Mesendoderm (in vitro differentiated cells): ENCODE measurements around the gene ARID1B.
"Not testable (repeated sequence)": the region's sequence is repeated elsewhere in the genome, so short reads cannot be mapped to it uniquely, and the experiment has no call there.

Source experiments
- DNase-seq: peaks from one replicate; pipeline ENCODE4 v3.0.0; 2013
- H2AK5ac ChIP-seq: 2 replicates; pipeline ENCODE4 v1.6.1; 2013; ENCODE audit warnings: low read length, inconsistent platforms
- H2BK120ac ChIP-seq: 2 replicates; pipeline ENCODE4 v1.6.1; 2013; ENCODE audit warnings: low read depth, mild to moderate bottlenecking, low read length, moderate library complexity, mixed read lengths
- H2BK15ac ChIP-seq: replicated peaks from 2 replicates; pipeline ENCODE4 v1.6.1; 2013; ENCODE audit warnings: low read depth, mild to moderate bottlenecking, moderate library complexity
- H2BK5ac ChIP-seq: 2 replicates; pipeline ENCODE4 v1.6.1; 2013; ENCODE audit warnings: low read length, inconsistent platforms
- H3K18ac ChIP-seq: 2 replicates; pipeline ENCODE4 v1.6.1; 2013; ENCODE audit warnings: mild to moderate bottlenecking, low read length, mixed read lengths
- H3K23ac ChIP-seq: one replicate; pipeline ENCODE4 v1.6.1; 2013; ENCODE audit warnings: low read length
- H3K27ac ChIP-seq: 2 replicates; pipeline ENCODE4 v1.5.1; 2013; ENCODE audit warnings: low read depth, mild to moderate bottlenecking, inconsistent platforms, low read length, moderate library complexity
- H3K27me3 ChIP-seq: 2 replicates; pipeline ENCODE4 v1.6.1; 2013; ENCODE audit warnings: low read length, control low read depth, mild to moderate bottlenecking, inconsistent platforms; ENCODE audit not compliant: insufficient read depth, poor library complexity
- H3K36me3 ChIP-seq: 2 replicates; pipeline ENCODE4 v1.6.1; 2013; ENCODE audit warnings: low read length, inconsistent platforms; ENCODE audit not compliant: control insufficient read depth, insufficient read depth
- H3K4ac ChIP-seq: one replicate; pipeline ENCODE4 v1.6.1; 2013; ENCODE audit warnings: low read depth, mild to moderate bottlenecking, low read length, moderate library complexity
- H3K4me1 ChIP-seq: 2 replicates; pipeline ENCODE4 v1.6.1; 2013; ENCODE audit warnings: low read depth, low read length, inconsistent platforms; ENCODE audit not compliant: control insufficient read depth
- H3K4me2 ChIP-seq: 2 replicates; pipeline ENCODE4 v1.6.1; 2013; ENCODE audit warnings: low read length
- H3K4me3 ChIP-seq: 2 replicates; pipeline ENCODE4 v1.5.1; 2013; ENCODE audit warnings: mild to moderate bottlenecking, low read length
- H3K56ac ChIP-seq: one replicate; pipeline ENCODE4 v1.6.1; 2013; ENCODE audit warnings: low read length
- H3K79me1 ChIP-seq: 2 replicates; pipeline ENCODE4 v1.6.1; 2013; ENCODE audit warnings: low read length, inconsistent platforms
- H3K79me2 ChIP-seq: 2 replicates; pipeline ENCODE4 v1.6.1; 2013; ENCODE audit warnings: mild to moderate bottlenecking, low read length; ENCODE audit not compliant: control insufficient read depth, insufficient read depth
- H3K9ac ChIP-seq: 2 replicates; pipeline ENCODE4 v1.6.1; 2013; ENCODE audit warnings: low read length, inconsistent platforms
- H4K5ac ChIP-seq: one replicate; pipeline ENCODE4 v1.6.1; 2013; ENCODE audit warnings: low read length
- H4K8ac ChIP-seq: one replicate; pipeline ENCODE4 v1.6.1; 2013; ENCODE audit warnings: low read depth, mild to moderate bottlenecking, control low read depth, low read length, moderate library complexity
- WGBS: extraction: QIAGEN DNeasy Blood & Tissue Kit; methylation state at CpG from one replicate; pipeline ENCODE4 v1.1.7; 2013; ENCODE audit warnings: low lambda C conversion rate, missing lambda C conversion rate; ENCODE audit not compliant: insufficient coverage; ENCODE audit errors: extremely low coverage; 5-methylcytosine and 5-hydroxymethylcytosine counted together

ARID1B gene

GRCh38 chr6:157143171-157143889 lies 366.2 kb downstream of the ARID1B start:
- Histone ChIP-seq H3K4me2 (no peak overlapping the region), H3K9ac (no peak overlapping the region), H3K4ac (no peak overlapping the region), H2BK15ac (no peak overlapping the region), H3K27ac (no peak overlapping the region), H4K8ac (no peak overlapping the region), H3K27me3 (no peaks in the 10 kb centered on the region), H3K4me3 (no peak overlapping the region), H2AK5ac (no peak overlapping the region), H3K79me1 (peaks cover 4% of the 10 kb centered on the region), H2BK120ac (no peak overlapping the region), H3K79me2 (no peaks in the 10 kb centered on the region), H3K4me1 (peaks cover 13% of the 10 kb centered on the region), H2BK5ac (no peak overlapping the region), H4K5ac (no peak overlapping the region), H3K18ac (no peak overlapping the region), H3K36me3 (peaks cover 1% of the 10 kb centered on the region), H3K23ac (no peak overlapping the region), H3K56ac (no peak overlapping the region)
- no peak for DNase-seq
- no CpG with 5 or more reads among the region's 10 CpGs for WGBS

- no peak overlapping the region for H4K5ac ChIP-seq
- H3K27me3 ChIP-seq, result no peaks in the 10 kb centered on the region
- no peak overlapping the region for H3K18ac ChIP-seq
- H2BK15ac ChIP-seq, result no peak overlapping the region
- no peak overlapping the region for H3K56ac ChIP-seq
- H3K4me2 ChIP-seq, result no peak overlapping the region
- peaks cover 13% of the 10 kb centered on the region for H3K4me1 ChIP-seq
- H3K36me3 ChIP-seq, result peaks cover 6% of the 10 kb centered on the region
- peak; percentile 57 for DNase-seq
- no peak overlapping the region for H4K8ac ChIP-seq
- H3K79me1 ChIP-seq, result peaks cover 3% of the 10 kb centered on the region
- no peaks in the 10 kb centered on the region for H3K79me2 ChIP-seq
- no peak overlapping the region for H2BK5ac ChIP-seq
- H2AK5ac ChIP-seq, result no peak overlapping the region
- H3K4me3 ChIP-seq, result no peak overlapping the region
- H3K23ac ChIP-seq, result no peak overlapping the region
- H3K27ac ChIP-seq, result no peak overlapping the region
- no peak overlapping the region for H2BK120ac ChIP-seq
- no CpG with 5 or more reads among the region's 17 CpGs for WGBS
- H3K4ac ChIP-seq, result no peak overlapping the region
- H3K9ac ChIP-seq, result no peak overlapping the region
Measured at GRCh38 chr6:157143890-157144798, 367.0 kb downstream of the ARID1B start.

- no peaks in the 10 kb centered on the region for H3K79me2 ChIP-seq
- no peak overlapping the region for H3K56ac ChIP-seq
- DNase-seq, result no peak
- no peak overlapping the region for H3K4ac ChIP-seq
- H4K8ac ChIP-seq, result no peak overlapping the region
- no peak overlapping the region for H3K23ac ChIP-seq
- peaks cover 2% of the 10 kb centered on the region for H3K79me1 ChIP-seq
- H3K4me2 ChIP-seq, result no peak overlapping the region
- no peak overlapping the region for H2BK15ac ChIP-seq
- peaks cover 13% of the 10 kb centered on the region for H3K4me1 ChIP-seq
- H4K5ac ChIP-seq, result no peak overlapping the region
- peak overlapping the region; percentile 10 for H3K9ac ChIP-seq
- H2BK120ac ChIP-seq, result no peak overlapping the region
- H3K27me3 ChIP-seq, result no peaks in the 10 kb centered on the region
- H3K36me3 ChIP-seq, result peaks cover 6% of the 10 kb centered on the region
- H3K4me3 ChIP-seq, result no peak overlapping the region
- peak overlapping the region; percentile 52 for H2AK5ac ChIP-seq
- no peak overlapping the region for H2BK5ac ChIP-seq
- WGBS, result no CpG with 5 or more reads among the region's 19 CpGs
- no peak overlapping the region for H3K18ac ChIP-seq
- H3K27ac ChIP-seq, result no peak overlapping the region
Measured at GRCh38 chr6:157144859-157145568, 367.8 kb downstream of the ARID1B start.

GRCh38 chr6:157145656-157146285 lies 368.6 kb downstream of the ARID1B start:
- no peak overlapping the region for H2BK5ac ChIP-seq
- H3K27me3 ChIP-seq, result no peaks in the 10 kb centered on the region
- peaks cover 2% of the 10 kb centered on the region for H3K79me1 ChIP-seq
- no peaks in the 10 kb centered on the region for H3K79me2 ChIP-seq
- no peak overlapping the region for H3K4me2 ChIP-seq
- H3K18ac ChIP-seq, result no peak overlapping the region
- H3K4me3 ChIP-seq, result no peak overlapping the region
- H3K4ac ChIP-seq, result no peak overlapping the region
- no peak overlapping the region for H3K9ac ChIP-seq
- no peak overlapping the region for H2AK5ac ChIP-seq
- peaks cover 6% of the 10 kb centered on the region for H3K36me3 ChIP-seq
- no peak for DNase-seq
- no peak overlapping the region for H3K27ac ChIP-seq
- peak overlapping the region; percentile 35 for H3K56ac ChIP-seq
- no peak overlapping the region for H2BK15ac ChIP-seq
- no peak overlapping the region for H4K8ac ChIP-seq
- H4K5ac ChIP-seq, result no peak overlapping the region
- H2BK120ac ChIP-seq, result no peak overlapping the region
- no peak overlapping the region for H3K23ac ChIP-seq
- no CpG with 5 or more reads among the region's 6 CpGs for WGBS
- peaks cover 13% of the 10 kb centered on the region for H3K4me1 ChIP-seq

- H3K36me3 ChIP-seq, H3K79me1 ChIP-seq, H3K79me2 ChIP-seq, H2BK5ac ChIP-seq, H2AK5ac ChIP-seq, H3K9ac ChIP-seq, H2BK120ac ChIP-seq, H3K4me2 ChIP-seq, H4K5ac ChIP-seq, H3K27ac ChIP-seq, H3K4me3 ChIP-seq, H3K18ac ChIP-seq, H4K8ac ChIP-seq, H3K4ac ChIP-seq, H3K56ac ChIP-seq, H2BK15ac ChIP-seq, H3K23ac ChIP-seq, H3K27me3 ChIP-seq: not testable (repeated sequence)
- DNase-seq, result peak; percentile 75
- peaks cover 13% of the 10 kb centered on the region for H3K4me1 ChIP-seq
- WGBS, result no CpG with 5 or more reads among the region's 74 CpGs
Measured at GRCh38 chr6:157147054-157148026, 370.2 kb downstream of the ARID1B start.
